Measurements from ENCODE around the gene THOP1.
A peak's percentile ranks its signal among the peaks of the same experiment; 100 is the strongest.
"Not testable (repeated sequence)": the region's sequence is repeated elsewhere in the genome, so short reads cannot be mapped to it uniquely, and the experiment has no call there.

THOP1 gene

DNA sequence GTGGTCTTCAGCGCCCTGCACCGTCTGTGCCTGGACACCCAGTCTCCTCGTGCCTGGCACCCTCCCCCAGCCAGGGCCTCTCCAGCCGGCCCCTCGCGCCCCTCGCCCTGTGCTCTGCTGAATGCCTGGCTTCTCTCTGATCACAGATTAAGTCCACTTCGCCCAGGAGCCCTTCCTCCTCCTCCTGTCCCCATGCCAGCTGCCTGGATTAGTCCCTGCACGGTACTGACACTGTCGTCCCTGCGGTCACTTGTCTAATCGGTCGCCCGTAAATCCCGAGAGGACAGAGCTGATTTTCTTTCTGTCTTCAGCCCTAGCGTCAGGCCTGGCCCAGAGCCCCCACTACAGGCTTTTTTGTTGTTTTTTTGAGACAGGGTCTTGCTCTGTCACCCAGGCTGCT lies 6.6 kb downstream of the THOP1 start:
- H3K27me3 ChIP-seq, result no peaks in the 10 kb centered on the region
- no peaks in the 10 kb centered on the region for H3K4me1 ChIP-seq
- TF ChIP-seq, protein P1, sequence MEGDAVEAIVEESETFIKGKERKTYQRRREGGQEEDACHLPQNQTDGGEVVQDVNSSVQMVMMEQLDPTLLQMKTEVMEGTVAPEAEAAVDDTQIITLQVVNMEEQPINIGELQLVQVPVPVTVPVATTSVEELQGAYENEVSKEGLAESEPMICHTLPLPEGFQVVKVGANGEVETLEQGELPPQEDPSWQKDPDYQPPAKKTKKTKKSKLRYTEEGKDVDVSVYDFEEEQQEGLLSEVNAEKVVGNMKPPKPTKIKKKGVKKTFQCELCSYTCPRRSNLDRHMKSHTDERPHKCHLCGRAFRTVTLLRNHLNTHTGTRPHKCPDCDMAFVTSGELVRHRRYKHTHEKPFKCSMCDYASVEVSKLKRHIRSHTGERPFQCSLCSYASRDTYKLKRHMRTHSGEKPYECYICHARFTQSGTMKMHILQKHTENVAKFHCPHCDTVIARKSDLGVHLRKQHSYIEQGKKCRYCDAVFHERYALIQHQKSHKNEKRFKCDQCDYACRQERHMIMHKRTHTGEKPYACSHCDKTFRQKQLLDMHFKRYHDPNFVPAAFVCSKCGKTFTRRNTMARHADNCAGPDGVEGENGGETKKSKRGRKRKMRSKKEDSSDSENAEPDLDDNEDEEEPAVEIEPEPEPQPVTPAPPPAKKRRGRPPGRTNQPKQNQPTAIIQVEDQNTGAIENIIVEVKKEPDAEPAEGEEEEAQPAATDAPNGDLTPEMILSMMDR (IDR thresholded peaks at IDR 0.05; ENCODE audit: low read depth, low read length), result no peak
- no peaks in the 10 kb centered on the region for H3K9me3 ChIP-seq
- H3K36me3 ChIP-seq, result peaks cover 74% of the 10 kb centered on the region
- H3K4me3 ChIP-seq (ENCODE audit: low read depth, low read length), result no peak overlapping the region
- DNase-seq, result peak; percentile 36

DNA sequence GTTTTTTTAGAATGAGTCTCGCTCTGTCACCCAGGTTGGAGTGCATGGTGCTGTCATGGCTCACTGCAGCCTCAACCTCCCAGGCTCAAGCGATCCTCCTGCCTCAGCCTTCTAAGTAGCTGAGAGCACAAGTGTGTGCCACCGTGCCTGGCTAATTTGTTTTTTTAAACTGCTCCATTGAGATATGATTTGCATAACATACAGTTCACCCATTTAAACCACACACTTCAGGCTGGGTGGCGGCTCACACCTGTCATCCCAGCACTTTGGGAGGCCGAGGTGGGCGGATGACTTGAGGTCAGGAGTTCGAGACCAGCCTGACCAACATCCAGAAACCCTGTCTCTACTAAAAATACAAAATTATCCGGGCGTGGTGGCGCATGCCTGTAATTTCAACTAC lies 7.4 kb downstream of the THOP1 start:
- not testable (repeated sequence) for H3K27me3 ChIP-seq; DNase-seq; H3K9me3 ChIP-seq; H3K4me3 ChIP-seq (ENCODE audit: low read depth, low read length); H3K4me1 ChIP-seq
- peaks cover 78% of the 10 kb centered on the region for H3K36me3 ChIP-seq

- Histone ChIP-seq H3K4me1 (no peaks in the 10 kb centered on the region), H3K36me3 (peaks cover 81% of the 10 kb centered on the region), H3K9me3 (no peaks in the 10 kb centered on the region), H3K27me3 (no peaks in the 10 kb centered on the region), H3K4me3 (ENCODE audit: low read depth, low read length) (no peak overlapping the region)
- DNase-seq, result no peak
- TF ChIP-seq, protein P1 (IDR thresholded peaks at IDR 0.05; ENCODE audit: low read depth, low read length), result no peak
These were observed 7.8 kb downstream of the THOP1 start for GRCh38 chr19:2793126-2793525.

GRCh38 chr19:2793577-2793976 lies 8.3 kb downstream of the THOP1 start:
- TF ChIP-seq, protein P1 (IDR thresholded peaks at IDR 0.05; ENCODE audit: low read depth, low read length), result no peak
- Histone ChIP-seq H3K27me3 (no peaks in the 10 kb centered on the region), H3K4me1 (no peaks in the 10 kb centered on the region), H3K4me3 (ENCODE audit: low read depth, low read length) (no peak overlapping the region), H3K36me3 (peaks cover 82% of the 10 kb centered on the region), H3K9me3 (no peaks in the 10 kb centered on the region)
- no peak for DNase-seq

GRCh38 chr19:2795827-2796658 lies 10.7 kb downstream of the THOP1 start:
- no peak for DNase-seq
- Histone ChIP-seq H3K4me3 (ENCODE audit: low read depth, low read length) (no peak overlapping the region), H3K27me3 (no peaks in the 10 kb centered on the region), H3K4me1 (no peaks in the 10 kb centered on the region), H3K36me3 (peaks cover 94% of the 10 kb centered on the region), H3K9me3 (no peaks in the 10 kb centered on the region)
- TF ChIP-seq, protein P1 (IDR thresholded peaks at IDR 0.05; ENCODE audit: low read depth, low read length), result no peak

- peaks cover 94% of the 10 kb centered on the region for H3K36me3 ChIP-seq
These were observed 11.5 kb downstream of the THOP1 start for GRCh38 chr19:2796659-2797266.

More at GRCh38 chr19:2796659-2797266, 11.5 kb downstream of the THOP1 start:
- TF ChIP-seq, protein P1 (IDR thresholded peaks at IDR 0.05; ENCODE audit: low read depth, low read length), result no peak
- no peak for DNase-seq
- H3K4me3 ChIP-seq (ENCODE audit: low read depth, low read length), result no peak overlapping the region
- no peaks in the 10 kb centered on the region for H3K4me1 ChIP-seq
- H3K27me3 ChIP-seq, result no peaks in the 10 kb centered on the region
- H3K9me3 ChIP-seq, result no peaks in the 10 kb centered on the region

Measured in BE2C (cell line).